GM21723 (cell line): Measurements from ENCODE around the gene GPR62.
A peak's percentile ranks its signal among the peaks of the same experiment; 100 is the strongest.
"Not testable (repeated sequence)": the region's sequence is repeated elsewhere in the genome, so short reads cannot be mapped to it uniquely, and the experiment has no call there.

Experiments
- ATAC-seq: cut with Tn5 transposase; IDR thresholded peaks from one replicate; pipeline ENCODE4 v1.9.1; 2021; ENCODE audit warnings: mild to moderate bottlenecking, moderate library complexity; ENCODE audit not compliant: unreplicated experiment

Gene GPR62

GRCh38 chr3:51988286-51989146, 33.3 kb downstream of the GPR62 start:
- ATAC-seq: no peak

GRCh38 chr3:51990501-51990971, 35.4 kb downstream of the GPR62 start:
- ATAC-seq: not testable (repeated sequence)

GRCh38 chr3:51992017-51992682, 37.0 kb downstream of the GPR62 start:
- no peak for ATAC-seq

- not testable (repeated sequence) for ATAC-seq
Measured at GRCh38 chr3:51993657-51994056, 38.5 kb downstream of the GPR62 start.

GRCh38 chr3:51994530-51994929, 39.3 kb downstream of the GPR62 start:
- ATAC-seq: no peak

GRCh38 chr3:51995346-51996163, 40.4 kb downstream of the GPR62 start, which contains the start of gene RPL29:
Gene RPL29 (minus strand): TSS chr3:51995895. CDS start chr3:51995461, 434 bp downstream.
- peak; percentile 87 for ATAC-seq

GRCh38 chr3:51997172-51997571, 42.0 kb downstream of the GPR62 start:
- ATAC-seq: no peak

GRCh38 chr3:51997935-51998596, 42.9 kb downstream of the GPR62 start:
- no peak for ATAC-seq

- ATAC-seq: no peak
Measured at GRCh38 chr3:51998774-51999173, 43.6 kb downstream of the GPR62 start.

- ATAC-seq: no peak
Measured at GRCh38 chr3:51999846-52000245, 44.7 kb downstream of the GPR62 start.

- peak; percentile 87 for ATAC-seq
Measured at GRCh38 chr3:52001443-52001974, 46.3 kb downstream of the GPR62 start.

- no peak for ATAC-seq
Measured at GRCh38 chr3:52002748-52003147, 47.6 kb downstream of the GPR62 start.

- no peak for ATAC-seq
Measured at GRCh38 chr3:52004163-52004787, 49.1 kb downstream of the GPR62 start.

GRCh38 chr3:52004906-52005395, 49.8 kb downstream of the GPR62 start:
- ATAC-seq: no peak

- no peak for ATAC-seq
Measured at GRCh38 chr3:52005571-52005986, 50.4 kb downstream of the GPR62 start.

- ATAC-seq: no peak
Measured at GRCh38 chr3:52006017-52006819, 51.0 kb downstream of the GPR62 start.

- no peak for ATAC-seq
Measured at GRCh38 chr3:52006820-52007133, 51.6 kb downstream of the GPR62 start.
